MCF 10A (cell line): ENCODE results near the gene PAPLN. TPM values are rescaled to one million over a fixed set of nuclear protein-coding genes. Genes with fewer than 3 reads are reported as not detected.

ENCODE experiments used
- BruUV-seq: library from RNA; stranded (reverse); fragments of 400-500 nt; replicated peaks from 2 replicates; lab custom pipeline; 2021; lab: Mats Ljungman, UMichigan
- CTCF ChIA-PET: fragments of 300-600 bp; sonication (Branson Sonifier 250); formaldehyde crosslinking; extraction: SDS; loops from one replicate; lab custom pipeline; 2021; ENCODE audit warnings: antibody characterized with exemption, inconsistent platforms; lab: Yijun Ruan, JAX
- POLR2A ChIA-PET: fragments of 300-600, 350-650 bp; sonication (Branson Sonifier 250); formaldehyde crosslinking; extraction: SDS; loops from one replicate; lab custom pipeline; 2020; ENCODE audit warnings: antibody characterized with exemption, inconsistent platforms; lab: Yijun Ruan, JAX
- DNase-seq: peaks from one replicate; pipeline ENCODE4 v3.0.0-alpha.2; 2018; ENCODE audit not compliant: unreplicated experiment
- H3K27ac Mint-ChIP-seq: one replicate; pipeline ENCODE4 v1.8.0; 2022; ENCODE audit warnings: mild to moderate bottlenecking, low read depth, mixed read lengths; ENCODE audit not compliant: unreplicated experiment
- H3K27me3 Mint-ChIP-seq: one replicate; pipeline ENCODE4 v1.8.0; 2022; ENCODE audit warnings: mixed read lengths; ENCODE audit not compliant: insufficient read depth, unreplicated experiment
- H3K36me3 Mint-ChIP-seq: one replicate; pipeline ENCODE4 v1.8.0; 2022; ENCODE audit warnings: mild to moderate bottlenecking, moderate library complexity, mixed read lengths; ENCODE audit not compliant: insufficient read depth, unreplicated experiment
- H3K4me1 Mint-ChIP-seq: one replicate; pipeline ENCODE4 v1.8.0; 2022; ENCODE audit warnings: mixed read lengths; ENCODE audit not compliant: insufficient read depth, unreplicated experiment
- H3K4me3 Mint-ChIP-seq: one replicate; pipeline ENCODE4 v1.8.0; 2022; ENCODE audit warnings: mild to moderate bottlenecking, moderate library complexity, mixed read lengths; ENCODE audit not compliant: unreplicated experiment
- H3K9me3 Mint-ChIP-seq: one replicate; pipeline ENCODE4 v1.8.0; 2022; ENCODE audit warnings: mixed read lengths; ENCODE audit not compliant: unreplicated experiment
- intact Hi-C: fragments of 100-400 bp; cut with micrococcal nuclease; formaldehyde crosslinking; loops from 2 replicates; pipeline ENCODE4 v1.14.1; 2022
- total RNA-seq: library from RNA; stranded (reverse); gene quantifications from 2 replicates; pipeline ENCODE4 v1.2.3, GENCODE V29; 2022
- TF ChIP-seq, protein P1 (sequence below): fragments of 200-600 bp; IDR thresholded peaks from one replicate; pipeline ENCODE4 v1.8.0; 2022; ENCODE audit warnings: antibody characterized with exemption, mild to moderate bottlenecking; ENCODE audit not compliant: unreplicated experiment

PAPLN gene
- total RNA-seq, 1 experiment from 2014 or later: 2.8 TPM

DNA sequence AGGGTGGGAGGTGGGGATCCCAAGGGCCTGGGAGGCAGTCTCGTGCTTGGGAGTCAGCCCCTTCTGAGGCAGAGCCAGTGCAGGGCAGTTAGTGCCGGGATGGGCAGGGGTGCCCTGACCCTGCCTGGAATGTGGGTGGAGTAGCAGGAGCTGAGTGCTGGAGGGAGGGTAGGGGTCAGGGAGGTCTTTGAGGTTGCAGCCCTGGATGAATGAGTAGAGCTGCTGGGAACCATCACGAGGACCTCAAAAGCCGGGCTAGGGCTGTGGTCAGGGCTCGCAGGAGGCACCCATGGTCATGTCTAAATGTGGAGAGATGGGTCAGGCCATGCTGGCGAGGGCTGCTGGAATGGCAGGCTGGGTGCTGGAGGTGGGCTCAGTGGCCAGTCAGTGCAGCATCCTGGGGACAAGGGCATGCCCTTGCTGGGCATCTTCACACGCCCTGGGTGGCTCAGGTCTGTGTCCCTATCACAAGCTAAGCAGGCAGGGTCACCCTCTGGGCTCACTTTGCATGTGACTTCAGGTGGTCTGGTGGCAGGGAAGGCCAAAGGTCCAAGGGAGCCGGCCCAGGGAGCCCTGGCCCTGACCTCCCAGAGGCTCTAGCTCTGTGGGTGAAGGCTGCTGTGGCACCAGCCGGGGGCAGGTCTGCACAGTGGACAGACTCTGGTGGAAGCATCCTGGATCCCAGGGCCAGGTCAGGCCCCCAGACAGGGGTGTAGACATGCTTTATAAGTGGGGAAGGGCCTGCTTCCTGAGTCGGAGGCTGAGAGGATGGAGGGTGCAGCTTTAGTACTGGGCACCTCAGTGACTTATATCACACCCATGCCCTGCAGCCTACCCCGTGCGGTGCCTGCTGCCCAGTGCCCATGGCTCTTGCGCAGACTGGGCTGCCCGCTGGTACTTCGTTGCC lies 24.5 kb downstream of the PAPLN start:
- Mint-ChIP-seq H3K36me3 (no peaks in the 10 kb centered on the region), H3K4me1 (no peaks in the 10 kb centered on the region), H3K27me3 (no peaks in the 10 kb centered on the region), H3K4me3 (no peak overlapping the region), H3K9me3 (no peaks in the 10 kb centered on the region), H3K27ac (no peak overlapping the region)
- BruUV-seq: no TSS peak
- intact Hi-C loops: no loop called here
- POLR2A ChIA-PET: interaction anchor here (0.7 kb wide), 1 partner anchor 13 kb away, joined by 4 read pairs; no protein-coding TSS in a partner anchor
- no peak for DNase-seq
- TF ChIP-seq, protein P1, sequence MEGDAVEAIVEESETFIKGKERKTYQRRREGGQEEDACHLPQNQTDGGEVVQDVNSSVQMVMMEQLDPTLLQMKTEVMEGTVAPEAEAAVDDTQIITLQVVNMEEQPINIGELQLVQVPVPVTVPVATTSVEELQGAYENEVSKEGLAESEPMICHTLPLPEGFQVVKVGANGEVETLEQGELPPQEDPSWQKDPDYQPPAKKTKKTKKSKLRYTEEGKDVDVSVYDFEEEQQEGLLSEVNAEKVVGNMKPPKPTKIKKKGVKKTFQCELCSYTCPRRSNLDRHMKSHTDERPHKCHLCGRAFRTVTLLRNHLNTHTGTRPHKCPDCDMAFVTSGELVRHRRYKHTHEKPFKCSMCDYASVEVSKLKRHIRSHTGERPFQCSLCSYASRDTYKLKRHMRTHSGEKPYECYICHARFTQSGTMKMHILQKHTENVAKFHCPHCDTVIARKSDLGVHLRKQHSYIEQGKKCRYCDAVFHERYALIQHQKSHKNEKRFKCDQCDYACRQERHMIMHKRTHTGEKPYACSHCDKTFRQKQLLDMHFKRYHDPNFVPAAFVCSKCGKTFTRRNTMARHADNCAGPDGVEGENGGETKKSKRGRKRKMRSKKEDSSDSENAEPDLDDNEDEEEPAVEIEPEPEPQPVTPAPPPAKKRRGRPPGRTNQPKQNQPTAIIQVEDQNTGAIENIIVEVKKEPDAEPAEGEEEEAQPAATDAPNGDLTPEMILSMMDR: no peak
- CTCF ChIA-PET: no interaction called here

DNA sequence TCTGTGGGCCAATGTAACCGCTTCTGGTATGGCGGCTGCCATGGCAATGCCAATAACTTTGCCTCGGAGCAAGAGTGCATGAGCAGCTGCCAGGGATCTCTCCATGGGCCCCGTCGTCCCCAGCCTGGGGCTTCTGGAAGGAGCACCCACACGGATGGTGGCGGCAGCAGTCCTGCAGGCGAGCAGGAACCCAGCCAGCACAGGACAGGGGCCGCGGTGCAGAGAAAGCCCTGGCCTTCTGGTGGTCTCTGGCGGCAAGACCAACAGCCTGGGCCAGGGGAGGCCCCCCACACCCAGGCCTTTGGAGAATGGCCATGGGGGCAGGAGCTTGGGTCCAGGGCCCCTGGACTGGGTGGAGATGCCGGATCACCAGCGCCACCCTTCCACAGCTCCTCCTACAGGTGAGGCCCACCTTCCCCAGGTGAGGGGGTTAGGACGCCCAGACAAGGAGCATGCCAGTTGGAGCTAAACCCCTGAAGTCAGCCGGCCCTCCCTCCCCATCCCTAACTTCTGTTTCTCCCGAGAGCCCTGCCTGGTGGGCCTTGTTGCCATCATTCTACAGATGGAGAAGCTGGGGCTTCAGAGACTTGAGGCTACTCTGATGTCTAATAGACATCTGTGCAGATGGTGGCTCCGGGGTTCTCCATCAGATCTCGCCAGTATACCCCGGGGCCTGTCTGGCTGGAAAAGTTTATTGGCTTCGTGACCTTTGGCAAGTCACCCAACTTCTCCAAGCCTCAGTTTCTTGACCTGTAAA lies 25.3 kb downstream of the PAPLN start:
- H3K27ac Mint-ChIP-seq: no peak overlapping the region
- H3K4me3 Mint-ChIP-seq: no peak overlapping the region
- H3K36me3 Mint-ChIP-seq: no peaks in the 10 kb centered on the region
- ChIA-PET POLR2A (interaction anchor here (0.7 kb wide), 1 partner anchor 12 kb away, joined by 4 read pairs; no protein-coding TSS in a partner anchor), CTCF (no interaction called here)
- no TSS peak for BruUV-seq
- intact Hi-C loops: no loop called here
- TF ChIP-seq, protein P1: no peak
- H3K27me3 Mint-ChIP-seq: no peaks in the 10 kb centered on the region
- DNase-seq: no peak
- H3K4me1 Mint-ChIP-seq: no peaks in the 10 kb centered on the region
- H3K9me3 Mint-ChIP-seq: no peaks in the 10 kb centered on the region

DNA sequence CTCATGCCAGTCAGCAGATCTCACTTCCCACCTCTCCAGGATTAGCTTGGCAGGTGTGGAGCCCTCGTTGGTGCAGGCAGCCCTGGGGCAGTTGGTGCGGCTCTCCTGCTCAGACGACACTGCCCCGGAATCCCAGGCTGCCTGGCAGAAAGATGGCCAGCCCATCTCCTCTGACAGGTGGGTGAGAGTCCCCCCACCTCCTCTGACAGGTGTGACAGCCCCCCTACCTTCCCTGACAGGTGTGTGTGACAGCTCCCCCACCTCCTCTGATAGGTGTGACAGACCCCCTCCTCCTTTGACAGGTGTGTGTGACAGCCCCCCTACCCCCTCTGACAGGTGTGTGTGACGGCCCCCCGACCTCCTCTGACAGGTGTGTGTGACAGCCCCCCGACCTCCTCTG lies 26.3 kb downstream of the PAPLN start:
- ChIA-PET CTCF (interaction anchor here (0.6 to 1.4 kb wide), 2 partner anchors 17 to 32 kb away, joined by 3 to 4 read pairs; no protein-coding TSS in a partner anchor), POLR2A (no interaction called here)
- Mint-ChIP-seq H3K27ac (no peak overlapping the region), H3K27me3 (no peaks in the 10 kb centered on the region), H3K4me1 (no peaks in the 10 kb centered on the region), H3K4me3 (no peak overlapping the region), H3K9me3 (no peaks in the 10 kb centered on the region), H3K36me3 (peaks cover 4% of the 10 kb centered on the region)
- no peak for DNase-seq
- TF ChIP-seq, protein P1: no peak
- BruUV-seq: no TSS peak
- intact Hi-C loops: no loop called here
